Epidermal melanocyte (primary cell): ENCODE results near the gene MLEC.

ENCODE experiments used
- DNase-seq: peaks from one replicate; pipeline ENCODE4 v3.0.0; 2011; ENCODE audit warnings: low spot score; ENCODE audit not compliant: insufficient read length

The MLEC gene, protein sequence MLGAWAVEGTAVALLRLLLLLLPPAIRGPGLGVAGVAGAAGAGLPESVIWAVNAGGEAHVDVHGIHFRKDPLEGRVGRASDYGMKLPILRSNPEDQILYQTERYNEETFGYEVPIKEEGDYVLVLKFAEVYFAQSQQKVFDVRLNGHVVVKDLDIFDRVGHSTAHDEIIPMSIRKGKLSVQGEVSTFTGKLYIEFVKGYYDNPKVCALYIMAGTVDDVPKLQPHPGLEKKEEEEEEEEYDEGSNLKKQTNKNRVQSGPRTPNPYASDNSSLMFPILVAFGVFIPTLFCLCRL

DNA sequence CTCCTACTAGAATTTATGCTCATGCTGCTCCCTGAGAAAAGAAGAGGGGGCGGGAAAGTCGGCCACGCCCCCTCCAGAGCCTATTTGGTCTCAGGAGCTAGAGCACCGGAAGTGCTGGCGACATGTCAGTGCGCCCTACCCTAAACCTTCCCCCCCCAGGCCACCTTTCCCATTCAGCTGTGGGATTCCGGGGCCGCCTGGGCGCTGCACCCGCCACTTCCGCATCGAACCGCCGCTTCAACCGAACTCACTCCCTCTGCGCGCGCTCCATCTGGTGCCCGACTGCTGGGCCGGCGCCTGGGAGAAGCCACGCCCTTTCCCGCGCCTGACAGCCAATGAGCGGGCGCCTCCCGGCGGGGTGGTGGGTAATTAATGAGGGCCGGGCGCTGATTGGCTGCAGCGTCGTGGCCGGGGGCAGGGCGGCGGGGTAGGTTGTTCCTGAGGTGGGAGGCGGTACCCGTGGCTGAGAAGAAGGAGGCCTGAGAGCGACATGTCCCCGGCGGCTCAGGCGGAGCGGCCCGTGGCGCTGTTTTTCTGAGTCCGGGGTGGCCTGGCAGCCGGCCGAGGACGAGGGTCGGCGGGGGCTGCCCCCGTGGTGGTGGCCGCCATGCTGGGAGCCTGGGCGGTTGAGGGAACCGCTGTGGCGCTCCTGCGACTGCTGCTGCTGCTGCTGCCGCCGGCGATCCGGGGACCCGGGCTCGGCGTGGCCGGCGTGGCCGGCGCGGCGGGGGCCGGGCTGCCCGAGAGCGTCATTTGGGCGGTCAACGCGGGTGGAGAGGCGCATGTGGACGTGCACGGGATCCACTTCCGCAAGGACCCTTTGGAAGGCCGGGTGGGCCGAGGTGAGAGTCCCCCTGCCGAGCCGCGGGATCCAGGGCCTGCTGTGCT lies at the start of gene MLEC:
Gene MLEC, plus strand, starts transcription at position 460 of the 888 bp plus-strand sequence. Its CDS starts 148 bp downstream, at position 608.
- DNase-seq, result peak; percentile 91

DNA sequence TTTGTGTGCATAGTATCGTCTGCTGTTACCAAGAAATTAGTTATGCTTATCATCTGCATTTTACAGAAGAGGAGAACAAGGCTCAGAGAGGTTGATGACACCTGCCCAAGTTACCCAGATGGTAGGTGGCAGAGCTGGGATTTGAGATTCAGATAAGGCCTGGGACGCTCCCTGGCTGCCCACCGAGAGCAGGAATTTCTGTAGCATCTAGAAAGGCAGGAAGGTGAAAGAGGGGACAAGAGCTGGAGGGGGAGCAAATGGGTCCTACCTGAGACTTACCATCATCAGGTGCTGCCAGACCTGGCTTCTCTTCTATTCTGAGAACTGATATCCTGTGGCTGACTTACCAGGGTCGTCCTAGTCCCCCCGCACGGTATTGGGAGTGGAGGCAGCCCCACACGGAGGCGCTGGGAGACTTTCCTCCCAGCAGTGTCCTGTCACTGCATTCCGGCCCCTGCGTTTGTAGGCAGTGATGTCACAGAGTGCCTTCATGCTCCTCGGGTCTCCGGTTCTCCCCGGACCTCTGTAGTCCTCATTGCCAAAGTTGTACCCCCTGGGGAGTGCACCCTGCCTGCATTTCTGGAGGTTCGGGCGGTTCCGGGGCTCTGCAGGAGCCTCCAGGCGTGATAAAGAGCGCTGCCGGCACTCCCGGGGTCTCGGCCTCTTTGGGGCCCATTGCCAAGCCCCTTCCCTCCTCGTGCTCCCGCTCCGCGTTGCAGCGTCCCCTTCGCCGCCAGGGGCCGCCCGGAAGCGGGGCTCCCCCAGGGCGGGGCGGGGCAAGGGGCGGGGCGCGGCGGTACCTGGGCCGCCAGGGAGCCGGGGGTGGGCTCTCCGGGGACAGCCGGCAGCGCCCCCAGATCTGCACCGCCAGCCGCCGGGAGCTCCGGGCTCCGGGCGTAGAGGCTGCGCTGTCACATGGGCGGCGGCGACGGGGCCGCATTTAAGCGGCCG lies 46.9 kb upstream of the MLEC start, which contains the start of gene CABP1:
Gene CABP1, plus strand, starts transcription at position 856 of the 951 bp plus-strand sequence. Its CDS starts 60 bp downstream, at position 916.
- no peak for DNase-seq

DNA sequence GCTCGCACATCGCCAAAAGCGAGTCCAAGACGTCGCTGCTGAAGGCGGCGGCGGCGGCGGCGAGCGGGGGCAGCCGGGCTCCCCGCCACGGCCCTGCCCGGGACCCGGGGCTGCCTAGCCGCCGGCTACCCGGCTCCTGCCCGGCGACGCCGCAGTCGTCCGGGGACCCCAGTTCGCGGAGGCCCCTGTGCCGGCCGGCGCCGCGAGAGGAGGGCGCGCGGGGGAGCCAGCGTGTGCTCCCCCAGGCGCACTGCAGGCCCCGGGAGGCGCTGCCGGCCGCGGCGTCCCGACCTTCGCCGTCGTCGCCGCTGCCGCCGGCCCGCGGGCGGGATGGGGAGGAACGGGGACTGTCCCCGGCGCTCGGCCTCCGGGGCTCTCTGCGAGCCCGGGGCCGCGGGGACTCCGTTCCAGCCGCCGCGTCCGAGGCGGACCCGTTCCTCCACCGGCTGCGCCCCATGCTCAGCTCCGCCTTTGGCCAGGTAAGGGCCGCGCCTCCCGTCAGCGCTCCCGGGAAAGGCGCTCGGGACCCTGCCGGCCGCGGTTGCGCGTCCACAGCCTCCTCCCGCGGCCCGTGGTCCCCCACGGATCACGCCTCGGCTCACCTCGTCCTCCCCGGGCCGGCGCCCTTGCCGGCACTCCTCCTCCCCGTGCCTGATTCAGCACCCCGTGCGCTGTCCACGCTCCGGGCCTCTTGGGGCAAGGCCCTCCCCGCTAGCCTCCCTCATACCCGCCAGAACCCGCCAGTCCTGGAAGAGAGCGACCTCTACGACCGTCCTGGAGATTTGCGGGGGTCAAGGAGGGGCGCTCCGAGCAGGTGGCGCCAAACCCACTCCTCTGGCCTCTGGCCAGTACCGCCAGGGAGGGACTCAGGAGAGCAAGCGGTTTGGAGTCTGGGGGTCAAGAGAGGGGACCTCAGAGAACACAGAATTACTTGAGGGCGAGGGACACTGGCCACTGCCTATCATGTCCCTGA lies 45.8 kb upstream of the MLEC start:
- DNase-seq, result no peak

DNA sequence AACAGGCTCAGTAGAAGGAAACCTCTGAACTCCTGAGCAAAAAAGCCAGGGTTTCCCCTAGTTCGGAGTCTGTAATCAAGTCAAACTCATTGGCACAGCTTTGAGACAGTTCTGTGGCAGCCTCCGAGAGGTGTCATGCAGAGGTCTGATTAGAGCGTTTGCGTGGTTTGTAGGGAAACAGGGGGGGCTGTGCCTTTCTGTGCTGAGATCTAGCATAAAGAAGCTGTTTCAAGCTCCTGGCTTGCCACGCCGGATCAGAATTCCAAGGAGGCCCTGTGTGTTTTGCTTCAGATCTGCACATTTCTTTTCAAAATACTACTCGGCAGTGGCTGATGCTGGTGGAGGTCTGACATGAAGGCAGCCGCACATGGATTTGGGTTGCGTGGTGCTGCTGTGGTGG lies 44.8 kb upstream of the MLEC start:
- DNase-seq, result no peak

DNA sequence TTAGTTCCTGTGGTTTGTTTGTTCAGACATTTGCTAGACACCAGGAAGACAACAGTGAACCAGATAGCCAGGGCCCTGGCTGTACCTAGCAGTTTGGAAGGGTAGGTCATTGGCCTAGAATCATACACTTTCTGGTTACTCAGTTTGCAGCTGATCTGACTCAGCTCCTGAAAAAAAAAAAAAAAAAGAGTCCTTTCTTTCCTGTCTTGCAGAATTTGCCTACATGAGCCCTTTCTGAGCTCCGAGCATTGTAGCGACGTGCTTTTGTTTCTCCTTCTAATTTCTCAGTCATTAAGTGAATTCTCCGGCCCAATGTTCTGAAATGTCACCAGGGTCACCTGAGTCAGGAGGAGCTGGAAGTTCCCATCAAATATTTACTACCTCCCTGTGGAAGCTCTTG lies 44.1 kb upstream of the MLEC start:
- no peak for DNase-seq

DNA sequence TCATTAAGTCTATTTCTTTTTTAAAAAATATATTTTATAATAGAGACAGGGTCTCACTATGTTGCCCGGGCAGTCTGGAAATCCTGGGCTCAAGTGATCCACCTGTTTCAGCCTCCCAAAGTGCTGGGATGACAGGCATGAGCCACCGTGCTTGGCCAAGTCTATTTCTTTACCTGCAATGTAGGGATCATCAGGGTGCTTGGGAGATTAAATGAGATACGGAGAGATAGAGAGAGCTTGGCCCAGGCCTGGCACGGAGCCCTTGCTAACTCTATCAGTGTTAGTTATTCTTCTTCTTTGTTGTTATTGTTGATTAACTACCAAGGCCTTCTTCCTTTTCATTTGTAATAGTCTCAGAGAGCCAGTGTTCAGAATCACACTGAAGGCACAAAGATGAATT lies 43.4 kb upstream of the MLEC start:
- no peak for DNase-seq

DNA sequence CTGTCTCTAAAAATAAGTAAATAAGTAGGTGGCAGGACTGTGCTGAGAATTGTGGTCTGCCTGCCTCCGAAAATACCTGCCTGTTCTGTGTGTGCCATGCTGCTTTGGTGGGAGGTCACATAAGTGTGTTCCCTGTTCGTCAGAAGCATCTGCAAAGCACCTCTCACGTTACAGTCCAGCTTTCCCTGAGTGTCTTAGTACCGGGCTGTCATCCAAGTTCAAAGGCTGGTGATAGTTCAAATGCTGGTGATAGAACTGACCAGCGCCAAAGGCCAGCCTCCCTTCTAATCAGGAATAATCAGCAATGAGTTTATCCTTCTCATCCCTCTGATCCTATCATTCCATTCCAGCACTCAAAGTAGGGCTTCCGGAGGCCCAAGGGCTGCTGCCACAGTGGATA lies 40.9 kb upstream of the MLEC start:
- no peak for DNase-seq

DNA sequence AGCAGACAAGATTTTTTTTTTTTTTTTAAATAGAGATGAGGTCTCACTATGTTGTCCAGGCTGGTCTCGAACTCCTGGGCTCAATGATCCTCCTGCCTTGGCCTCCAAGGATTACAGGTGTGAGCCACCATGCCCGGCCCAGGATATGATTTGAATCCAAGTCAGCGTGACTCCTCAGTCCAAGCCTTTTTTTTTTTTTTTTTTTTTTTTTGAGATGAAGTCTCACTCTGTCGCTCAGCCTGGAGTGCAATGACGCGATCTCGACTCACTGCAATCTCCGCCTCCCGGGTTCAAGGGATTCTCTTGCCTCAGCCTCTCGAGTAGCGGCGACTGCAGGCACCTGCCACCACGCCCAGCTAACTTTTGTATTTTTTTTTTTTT lies 39.6 kb upstream of the MLEC start:
- DNase-seq, result no peak

DNA sequence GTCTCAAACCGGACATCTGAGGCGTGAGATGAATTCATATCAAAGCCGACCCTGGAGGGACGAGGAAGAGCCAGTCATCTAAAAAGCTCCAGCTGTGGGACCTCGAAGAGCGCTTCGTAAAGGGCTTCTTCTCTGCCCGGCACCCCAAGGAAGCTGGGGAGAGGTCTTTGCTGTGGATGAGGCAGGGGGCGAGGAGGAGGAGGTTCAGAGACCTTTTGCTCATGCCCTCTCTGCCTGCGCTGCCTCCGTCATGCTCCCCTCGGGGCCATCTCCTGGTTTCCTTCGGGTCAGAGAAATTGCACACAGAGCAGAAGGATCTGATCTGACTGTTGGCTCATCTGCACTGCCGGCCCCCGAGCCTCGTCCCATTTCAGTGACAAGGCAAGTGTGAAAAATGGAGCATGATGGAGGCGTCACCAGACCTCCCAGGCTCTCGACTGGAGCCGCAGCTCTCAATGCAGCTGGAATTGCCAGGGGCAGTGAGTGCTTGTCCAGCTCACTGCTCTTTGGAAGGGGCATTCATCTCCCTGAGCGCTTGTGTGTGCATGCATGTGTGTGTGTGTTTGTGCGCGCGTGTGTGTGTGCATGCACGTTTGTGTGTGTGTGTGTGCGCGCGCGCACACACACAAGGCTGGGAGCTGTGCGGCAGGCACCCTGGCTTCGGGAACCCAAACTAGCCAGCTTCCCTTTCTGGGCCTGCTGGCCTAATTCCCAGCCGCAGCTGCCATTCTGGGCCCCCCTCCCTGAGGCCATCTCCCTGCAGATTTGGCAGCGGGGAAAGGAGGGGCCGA lies 37.3 kb upstream of the MLEC start:
- no peak for DNase-seq

DNA sequence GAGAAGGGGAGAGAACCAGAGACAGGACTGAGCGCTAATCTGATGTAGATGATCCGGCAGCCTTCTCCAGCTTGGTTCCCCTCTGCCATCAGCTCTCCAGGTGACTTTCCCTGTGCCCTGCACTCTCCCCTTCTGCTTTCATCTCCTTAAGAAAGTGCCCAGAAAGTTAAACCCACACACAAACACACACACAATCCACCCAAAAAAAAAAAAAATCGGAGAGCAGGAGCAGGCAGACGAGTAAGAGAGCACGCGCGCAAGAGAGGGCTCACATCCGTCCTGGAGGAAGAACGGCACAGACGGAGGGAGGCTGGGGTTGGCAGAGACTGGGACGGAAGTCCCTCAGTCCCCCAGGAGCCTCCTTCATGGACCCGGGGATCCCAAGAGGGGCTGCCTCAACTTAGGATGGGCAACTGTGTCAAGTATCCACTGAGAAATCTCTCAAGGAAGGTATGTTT lies 36.7 kb upstream of the MLEC start:
- no peak for DNase-seq

DNA sequence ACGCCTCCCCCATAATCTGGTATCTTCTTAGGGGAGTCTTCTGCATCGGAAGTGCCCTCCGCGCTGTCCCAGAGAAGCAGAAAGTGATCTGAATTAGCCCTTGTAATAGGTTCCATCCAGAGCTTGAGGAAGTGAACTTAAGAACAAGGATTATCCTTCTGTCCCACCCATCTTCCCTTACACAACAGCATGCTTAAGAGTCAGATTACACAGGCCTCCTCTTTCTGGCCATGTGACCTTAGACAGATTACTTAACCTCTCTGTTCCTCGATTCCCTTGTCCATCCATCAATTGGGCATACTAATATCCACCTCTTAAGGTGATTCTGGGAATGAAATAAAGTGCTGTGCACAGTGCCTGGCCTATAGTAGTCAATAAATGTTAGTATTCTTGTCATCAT lies 35.1 kb upstream of the MLEC start:
- no peak for DNase-seq

DNA sequence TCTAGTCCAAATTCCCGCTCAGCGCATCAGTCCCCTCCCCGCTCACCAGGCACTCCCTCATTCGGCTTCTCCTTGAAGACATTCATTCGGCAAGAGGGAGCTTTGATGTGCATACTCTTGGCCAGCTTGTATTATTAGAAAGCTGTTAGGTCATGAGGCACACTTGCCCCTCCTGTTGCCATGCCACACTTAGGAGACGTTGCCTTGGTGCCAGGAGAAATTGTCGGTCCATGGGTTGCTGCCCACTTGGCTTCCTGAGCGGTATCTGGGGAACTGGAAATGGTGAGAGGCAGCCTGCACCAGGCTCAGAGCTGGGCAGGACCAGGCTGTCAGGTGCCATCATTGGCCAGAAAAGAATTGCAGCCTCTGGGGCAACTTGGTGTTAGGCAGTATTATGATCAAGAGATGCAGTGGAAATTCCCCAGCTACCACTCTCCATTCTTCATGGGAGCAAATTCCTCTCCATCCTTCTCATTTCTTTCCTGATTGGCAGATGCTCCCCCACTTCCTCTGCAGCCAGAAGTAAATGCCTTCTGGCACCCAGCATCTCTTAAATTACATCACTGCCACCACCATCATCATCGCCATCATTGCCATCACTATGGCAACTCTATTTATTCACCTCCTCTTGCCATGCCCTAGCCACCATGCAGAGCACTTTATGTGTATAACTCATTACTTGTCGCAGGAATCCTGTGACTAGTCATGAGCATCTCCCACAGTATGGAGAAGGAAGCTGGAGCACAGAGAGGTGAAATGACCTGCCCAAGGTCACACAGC lies 34.1 kb upstream of the MLEC start:
- no peak for DNase-seq

DNA sequence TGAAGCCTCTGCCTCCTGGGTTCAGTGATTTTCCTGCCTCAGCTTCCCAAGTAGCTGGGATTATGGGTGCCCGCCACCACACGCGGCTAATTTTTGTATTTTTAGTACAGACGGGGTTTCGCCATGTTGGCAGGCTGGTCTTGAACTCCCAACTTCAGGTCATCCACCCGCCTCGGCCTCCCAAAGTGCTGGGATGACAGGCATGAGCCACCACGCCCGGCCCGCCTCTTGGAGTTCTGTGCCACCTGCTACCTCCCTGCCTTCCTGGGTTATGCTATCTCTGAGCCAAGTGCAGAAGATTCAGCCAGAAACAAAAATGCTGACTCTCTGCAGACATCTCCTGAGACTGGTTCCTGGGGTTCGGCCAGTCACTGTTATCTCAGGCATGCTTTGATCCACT lies 33.3 kb upstream of the MLEC start:
- DNase-seq, result no peak

DNA sequence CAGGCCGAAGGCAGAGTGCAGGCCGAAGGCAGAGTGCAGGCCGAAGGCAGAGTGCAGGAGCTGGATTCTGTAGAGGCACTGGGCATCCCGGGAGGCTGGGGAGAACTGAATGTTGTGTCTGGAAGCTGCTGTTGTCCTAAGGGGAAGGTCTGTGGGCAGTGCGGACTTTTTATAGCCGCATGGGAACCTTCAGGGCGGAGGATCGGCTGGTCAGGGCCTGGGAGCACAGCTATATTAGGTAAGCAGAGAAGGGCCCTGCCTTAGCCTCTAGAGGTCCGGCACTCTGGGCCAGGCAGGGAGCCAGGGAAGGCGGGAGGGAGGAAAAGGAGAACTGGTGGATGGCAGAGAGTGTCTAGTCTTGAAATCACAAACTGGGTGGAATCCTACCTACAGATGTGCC lies 32.3 kb upstream of the MLEC start:
- no peak for DNase-seq

DNA sequence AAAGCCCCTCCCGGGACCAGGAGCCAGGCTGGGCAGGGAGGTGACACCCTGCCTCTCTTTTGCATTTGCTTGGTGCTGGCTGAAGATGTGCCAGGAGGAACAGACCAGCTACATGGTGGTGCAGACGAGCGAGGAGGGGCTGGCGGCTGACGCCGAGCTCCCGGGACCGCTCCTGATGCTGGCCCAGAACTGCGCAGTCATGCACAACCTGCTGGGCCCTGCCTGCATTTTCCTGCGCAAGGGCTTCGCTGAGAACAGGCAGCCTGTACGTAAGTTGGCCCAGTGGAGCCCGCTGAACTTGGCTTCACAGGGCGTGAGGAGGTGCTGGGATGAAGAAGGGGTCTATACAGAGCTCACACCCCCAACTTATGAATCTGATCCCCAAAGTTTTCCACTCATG lies 30.9 kb upstream of the MLEC start:
- no peak for DNase-seq

DNA sequence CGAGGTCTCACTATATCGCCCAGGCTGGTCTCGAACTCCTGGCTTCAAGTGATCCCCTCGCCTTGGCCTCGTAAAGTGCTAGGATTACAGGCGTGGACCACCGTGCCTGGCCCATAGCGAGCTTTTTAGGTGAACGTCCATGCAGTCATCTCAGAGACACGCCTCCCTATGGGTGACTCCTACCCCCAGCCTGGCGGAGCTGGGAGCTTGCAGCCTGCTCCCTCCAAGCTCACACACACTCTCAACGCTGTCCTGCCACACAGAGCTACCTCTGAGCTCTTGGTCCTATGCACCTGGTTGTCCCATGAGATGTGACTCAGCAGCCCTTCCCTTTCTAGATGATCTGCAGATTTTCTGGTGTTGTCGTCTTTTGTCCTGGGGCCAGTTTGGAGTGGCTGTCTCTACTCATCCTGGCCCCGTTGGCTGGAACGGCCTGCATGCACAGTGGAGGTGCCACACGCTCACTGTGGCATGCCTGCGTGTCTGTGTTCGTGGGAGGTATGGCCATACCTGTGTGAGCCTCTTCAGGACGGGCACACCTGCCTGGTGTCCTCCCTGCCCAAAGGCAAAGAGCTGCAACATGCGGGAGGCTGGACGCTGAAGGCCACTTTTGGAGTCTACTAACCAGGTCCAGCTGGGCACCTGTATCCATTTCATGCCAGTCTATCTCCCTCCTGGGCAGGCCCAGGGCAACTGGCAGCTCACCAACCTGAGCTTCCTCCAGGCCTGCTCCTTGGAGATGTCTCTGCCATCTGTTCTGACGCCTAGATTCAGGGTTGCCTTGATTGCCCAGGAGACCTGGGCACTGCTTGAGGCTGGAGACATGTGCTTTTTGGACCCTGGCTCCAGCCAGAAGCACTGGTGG lies 28.4 kb upstream of the MLEC start:
- no peak for DNase-seq

DNA sequence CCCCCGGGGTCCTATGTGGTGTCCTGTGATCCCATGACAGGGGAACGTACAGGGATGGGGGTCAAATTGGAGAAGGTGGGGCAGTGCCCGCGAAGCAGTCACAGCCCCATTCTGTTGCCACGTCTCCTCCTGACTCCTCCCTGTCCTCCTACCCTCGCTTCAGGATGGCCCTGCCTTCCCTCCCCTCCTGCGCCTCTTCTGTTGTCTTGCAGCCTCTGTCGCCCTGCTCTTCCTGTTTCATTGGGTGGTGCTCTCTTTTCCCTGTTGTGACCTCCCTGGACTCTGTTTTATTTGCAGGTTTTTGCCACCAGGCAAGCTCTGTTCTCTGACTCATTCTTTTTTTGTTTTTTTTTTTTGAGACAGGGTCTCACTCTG lies 27.8 kb upstream of the MLEC start:
- no peak for DNase-seq

DNA sequence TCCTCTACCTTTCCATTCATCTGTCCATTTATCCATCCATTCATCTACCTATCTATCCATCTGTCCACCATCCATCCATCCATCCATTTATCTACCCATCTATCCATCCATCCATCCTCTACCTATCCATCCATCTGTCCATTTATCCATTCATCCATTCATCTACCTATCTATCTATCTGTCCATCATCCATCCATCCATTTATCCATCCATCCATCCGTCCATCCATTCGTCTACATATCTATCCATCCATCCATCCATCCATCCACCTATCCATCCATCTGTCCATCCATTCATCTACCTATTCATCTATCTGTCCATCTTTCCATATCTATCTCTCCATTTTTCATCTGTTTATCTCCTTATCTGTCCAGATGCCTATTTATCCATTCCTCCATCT lies 25.5 kb upstream of the MLEC start:
- DNase-seq, result no peak
